WERI-Rb-1 (cell line): Measurements from ENCODE around the gene GYG2.

Source experiments
- DNase-seq: peaks from one replicate; pipeline ENCODE4 v3.0.0-alpha.2; 2020
- H3K27ac ChIP-seq: fragments of 250-450 bp; sonication (Bioruptor Pico); 2 replicates; pipeline ENCODE4 v1.5.1; 2020; ENCODE audit warnings: mild to moderate bottlenecking, moderate library complexity
- H3K27me3 ChIP-seq: fragments of 250-450 bp; sonication (Bioruptor Pico); 2 replicates; pipeline ENCODE4 v1.5.1; 2021; ENCODE audit warnings: mild to moderate bottlenecking, low read depth, moderate library complexity; ENCODE audit not compliant: insufficient read depth, severe bottlenecking
- H3K36me3 ChIP-seq: fragments of 250-450 bp; sonication (Bioruptor Pico); 2 replicates; pipeline ENCODE4 v1.5.1; 2020; ENCODE audit warnings: mild to moderate bottlenecking, moderate library complexity
- H3K4me3 ChIP-seq: 2 replicates; pipeline ENCODE4 v1.5.1; 2011; ENCODE audit warnings: low read depth, mild to moderate bottlenecking, control low read depth, low read length
- H3K9me3 ChIP-seq: fragments of 250-450 bp; sonication (Bioruptor Pico); 2 replicates; pipeline ENCODE4 v1.5.1; 2021; ENCODE audit warnings: mild to moderate bottlenecking, moderate library complexity; ENCODE audit not compliant: severe bottlenecking
- CTCF ChIP-seq: IDR thresholded peaks from 2 replicates; pipeline ENCODE4 v1.5.1; 2011; ENCODE audit warnings: low read depth, mild to moderate bottlenecking, control low read depth, inconsistent platforms, low read length

The GYG2 gene

GRCh38 chrX:2871831-2872230 lies 43.1 kb downstream of the GYG2 start:
- Histone ChIP-seq H3K27me3 (no peaks in the 10 kb centered on the region), H3K27ac (no peak overlapping the region), H3K4me3 (no peak overlapping the region), H3K9me3 (no peaks in the 10 kb centered on the region), H3K36me3 (peaks cover 3% of the 10 kb centered on the region)
- no peak for DNase-seq
- TF ChIP-seq CTCF, result no peak

GRCh38 chrX:2872671-2873277 lies 44.0 kb downstream of the GYG2 start:
- Histone ChIP-seq H3K27me3 (no peaks in the 10 kb centered on the region), H3K4me3 (no peak overlapping the region), H3K9me3 (no peaks in the 10 kb centered on the region), H3K27ac (no peak overlapping the region), H3K36me3 (no peaks in the 10 kb centered on the region)
- no peak for TF ChIP-seq CTCF
- DNase-seq, result no peak

- Histone ChIP-seq H3K9me3 (no peaks in the 10 kb centered on the region), H3K27me3 (no peaks in the 10 kb centered on the region), H3K27ac (no peak overlapping the region), H3K4me3 (no peak overlapping the region), H3K36me3 (no peaks in the 10 kb centered on the region)
- TF ChIP-seq CTCF, result no peak
- no peak for DNase-seq
Observed at GRCh38 chrX:2874222-2875135, 45.7 kb downstream of the GYG2 start.

- no peaks in the 10 kb centered on the region for H3K36me3 ChIP-seq
- no peak for DNase-seq
- no peak overlapping the region for H3K27ac ChIP-seq
- H3K4me3 ChIP-seq, result no peak overlapping the region
- H3K27me3 ChIP-seq, result no peaks in the 10 kb centered on the region
- H3K9me3 ChIP-seq, result no peaks in the 10 kb centered on the region
- no peak for TF ChIP-seq CTCF
Observed at GRCh38 chrX:2875136-2875481, 46.4 kb downstream of the GYG2 start.

GRCh38 chrX:2875798-2876399 lies 47.2 kb downstream of the GYG2 start:
- Histone ChIP-seq H3K9me3 (no peaks in the 10 kb centered on the region), H3K36me3 (no peaks in the 10 kb centered on the region), H3K4me3 (no peak overlapping the region), H3K27ac (no peak overlapping the region), H3K27me3 (no peaks in the 10 kb centered on the region)
- no peak for DNase-seq
- peak; percentile 30; the same call in 1 of the 2 replicates for TF ChIP-seq CTCF
